ENCODE results near the gene RNGTT.

DNA sequence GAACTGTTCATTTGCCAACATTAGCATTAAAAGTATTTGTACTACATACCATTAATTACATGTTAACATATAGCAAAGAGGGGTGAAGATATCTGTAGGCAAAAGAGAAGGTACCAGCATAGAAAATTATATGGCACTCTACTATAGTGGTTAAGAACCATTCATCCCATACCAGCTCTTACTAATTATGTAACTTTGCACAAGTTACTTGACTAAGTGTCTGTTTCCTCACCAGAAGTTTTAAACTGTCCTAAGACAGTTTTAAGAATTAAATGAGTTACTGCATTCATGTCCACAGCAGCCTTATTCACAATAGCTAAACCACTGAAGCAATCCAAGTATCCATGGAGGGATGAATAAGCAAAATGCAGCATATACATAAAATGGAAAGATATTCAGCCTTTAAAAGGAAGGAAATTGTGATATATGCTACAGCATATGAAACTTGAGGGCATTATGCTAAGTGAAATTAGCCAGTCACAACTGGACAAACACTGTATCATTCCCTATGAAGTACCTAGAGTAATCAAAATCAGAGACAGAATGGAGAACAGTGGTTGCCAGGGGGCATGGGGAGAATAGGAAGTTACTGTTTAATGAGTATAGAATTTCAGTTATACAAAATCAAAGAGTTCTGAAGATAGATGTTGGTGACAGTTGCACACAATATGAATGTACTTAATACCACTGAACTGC, 98.9 kb downstream of the RNGTT start:
- TF ChIP-seq CTCF (IDR thresholded peaks at IDR 0.05) (no peak), POLR2A (IDR thresholded peaks at IDR 0.05) (no peak)
